GM06990 (cell line): ENCODE measurements around the gene NMNAT2.

Experiments used
- DNase-seq: peaks from one replicate; pipeline ENCODE4 v3.0.0-alpha.2; 2011; ENCODE audit not compliant: insufficient read length; ENCODE audit errors: extremely low read depth
- H3K27me3 ChIP-seq: replicated peaks from 2 replicates; pipeline ENCODE4 v1.6.0; 2011; ENCODE audit warnings: low read length; ENCODE audit not compliant: control insufficient read depth, insufficient read depth
- H3K36me3 ChIP-seq: 2 replicates; pipeline ENCODE4 v1.5.1; 2011; ENCODE audit warnings: low read length; ENCODE audit not compliant: control insufficient read depth, insufficient read depth
- H3K4me3 ChIP-seq: replicated peaks from 2 replicates; pipeline ENCODE4 v1.5.1; 2011; ENCODE audit warnings: low read depth, mild to moderate bottlenecking, control low read depth, low read length
- TF ChIP-seq, protein P1 (sequence below): IDR thresholded peaks from 2 replicates; pipeline ENCODE4 v1.5.1; 2011; ENCODE audit warnings: low read length, control low read depth, mild to moderate bottlenecking, inconsistent platforms; ENCODE audit not compliant: insufficient read depth, poor library complexity, severe bottlenecking

NMNAT2 gene

DNA sequence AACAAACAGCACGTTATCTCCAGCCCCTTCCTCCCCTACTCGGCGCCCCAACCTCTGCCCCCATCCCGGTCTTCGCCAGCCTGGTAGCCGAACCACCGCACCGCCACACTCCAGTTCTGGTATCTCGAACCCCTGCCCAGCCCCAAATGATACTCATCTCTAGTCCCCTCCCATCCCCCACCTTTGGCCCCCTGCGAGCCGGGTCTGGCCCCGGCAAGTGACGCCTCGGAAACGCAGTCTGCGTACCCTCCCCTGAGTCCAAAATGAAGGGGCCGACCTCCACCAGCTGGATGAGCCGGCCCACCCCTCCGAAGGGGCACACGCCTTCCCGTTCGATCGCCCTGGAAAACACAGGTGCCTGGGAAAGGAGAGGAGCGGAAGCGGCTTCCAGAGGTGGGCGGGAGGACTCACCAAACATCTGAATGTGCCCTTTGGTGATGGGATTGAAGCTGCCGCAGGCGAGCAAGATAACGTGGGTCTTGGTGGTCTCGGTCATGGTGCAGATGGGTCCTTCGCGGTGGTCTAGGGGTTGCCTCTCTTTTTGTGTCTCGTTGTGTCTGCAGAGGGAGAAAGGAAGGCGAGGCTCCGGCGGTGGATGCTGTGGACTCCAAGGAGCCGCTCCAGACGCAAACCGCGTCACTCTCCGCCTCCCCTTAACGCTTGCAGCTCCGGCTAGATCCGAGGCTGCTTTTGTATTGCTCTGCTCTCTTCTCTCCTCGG is at the start of gene NMNAT2:
Gene NMNAT2 (minus strand): TSS at position 609 of the 720 bp plus-strand sequence. CDS start 113 bp downstream, at position 496.
- TF ChIP-seq, protein P1, sequence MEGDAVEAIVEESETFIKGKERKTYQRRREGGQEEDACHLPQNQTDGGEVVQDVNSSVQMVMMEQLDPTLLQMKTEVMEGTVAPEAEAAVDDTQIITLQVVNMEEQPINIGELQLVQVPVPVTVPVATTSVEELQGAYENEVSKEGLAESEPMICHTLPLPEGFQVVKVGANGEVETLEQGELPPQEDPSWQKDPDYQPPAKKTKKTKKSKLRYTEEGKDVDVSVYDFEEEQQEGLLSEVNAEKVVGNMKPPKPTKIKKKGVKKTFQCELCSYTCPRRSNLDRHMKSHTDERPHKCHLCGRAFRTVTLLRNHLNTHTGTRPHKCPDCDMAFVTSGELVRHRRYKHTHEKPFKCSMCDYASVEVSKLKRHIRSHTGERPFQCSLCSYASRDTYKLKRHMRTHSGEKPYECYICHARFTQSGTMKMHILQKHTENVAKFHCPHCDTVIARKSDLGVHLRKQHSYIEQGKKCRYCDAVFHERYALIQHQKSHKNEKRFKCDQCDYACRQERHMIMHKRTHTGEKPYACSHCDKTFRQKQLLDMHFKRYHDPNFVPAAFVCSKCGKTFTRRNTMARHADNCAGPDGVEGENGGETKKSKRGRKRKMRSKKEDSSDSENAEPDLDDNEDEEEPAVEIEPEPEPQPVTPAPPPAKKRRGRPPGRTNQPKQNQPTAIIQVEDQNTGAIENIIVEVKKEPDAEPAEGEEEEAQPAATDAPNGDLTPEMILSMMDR: no peak
- Histone ChIP-seq H3K4me3 (no peak within 1 kb of the TSS), H3K36me3 (no peaks in the 10 kb centered on the region), H3K27me3 (no peaks in the 10 kb centered on the region; the same call in 1 of the 2 replicates)
- DNase-seq: no peak

DNA sequence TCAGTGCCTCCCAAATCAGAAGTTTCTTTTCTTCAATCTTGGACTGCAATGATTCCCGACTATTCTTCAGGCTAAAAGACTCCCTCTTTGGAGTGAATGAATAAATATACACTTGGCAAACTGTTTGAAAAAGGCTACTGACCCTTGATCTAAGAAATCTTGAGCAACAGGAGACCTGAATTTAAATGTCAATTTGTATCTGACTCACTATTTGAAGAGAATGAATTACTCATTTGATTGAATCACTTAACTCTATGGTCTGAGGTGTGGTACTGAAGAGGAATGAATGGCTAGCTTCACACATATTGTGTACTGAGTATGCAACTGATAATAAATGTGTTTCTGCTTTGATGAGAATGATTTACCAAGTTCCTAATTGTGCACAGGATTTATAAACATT is 49.5 kb upstream of the NMNAT2 start:
- Histone ChIP-seq H3K4me3 (no peak overlapping the region), H3K27me3 (no peaks in the 10 kb centered on the region), H3K36me3 (no peaks in the 10 kb centered on the region)
- TF ChIP-seq, protein P1: no peak
- no peak for DNase-seq

DNA sequence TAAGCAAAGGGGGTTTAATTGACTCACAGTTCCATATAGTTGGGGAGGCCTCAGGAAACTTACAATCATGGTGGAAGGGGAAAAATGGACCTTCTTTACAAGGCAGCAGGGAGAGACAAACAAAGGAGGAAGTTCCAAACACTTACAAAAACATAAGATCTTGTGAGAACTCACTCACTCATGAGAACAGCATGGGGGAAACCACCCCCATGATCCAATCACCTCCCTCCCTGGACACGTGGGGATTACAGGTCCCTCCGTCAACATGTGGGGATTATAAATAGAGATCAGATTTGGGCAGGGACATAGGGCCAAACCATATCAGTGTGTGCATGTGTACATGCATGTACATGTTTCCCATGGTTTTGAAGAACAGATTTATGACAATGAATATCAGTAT is 48.6 kb upstream of the NMNAT2 start:
- H3K4me3 ChIP-seq: no peak overlapping the region
- no peaks in the 10 kb centered on the region for H3K36me3 ChIP-seq

DNA sequence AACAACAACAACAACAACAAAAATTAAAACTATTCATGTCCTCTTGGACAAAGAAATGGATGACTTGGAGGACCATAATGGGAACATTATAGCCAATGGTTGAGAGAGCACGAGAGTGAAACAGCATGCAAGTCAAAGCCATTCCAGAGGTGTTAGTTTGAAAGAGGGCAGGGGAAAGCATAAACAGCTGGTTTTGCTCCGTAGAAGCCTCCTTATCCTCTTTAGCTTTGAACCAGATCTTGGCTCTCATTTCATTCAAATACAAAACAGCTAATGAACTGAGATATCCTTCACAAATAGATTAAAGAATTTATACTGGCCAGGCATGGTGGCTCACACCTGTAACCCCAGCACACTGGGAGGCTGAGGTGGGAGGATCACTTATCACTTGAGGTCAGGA is 45.4 kb upstream of the NMNAT2 start:
- Histone ChIP-seq H3K4me3 (no peak overlapping the region), H3K27me3 (no peaks in the 10 kb centered on the region), H3K36me3 (no peaks in the 10 kb centered on the region)
- TF ChIP-seq, protein P1: no peak
- DNase-seq: no peak

More for the DNA sequence above, 48.6 kb upstream of the NMNAT2 start:
- H3K27me3 ChIP-seq: no peaks in the 10 kb centered on the region
- no peak for DNase-seq
- TF ChIP-seq, protein P1: no peak

DNA sequence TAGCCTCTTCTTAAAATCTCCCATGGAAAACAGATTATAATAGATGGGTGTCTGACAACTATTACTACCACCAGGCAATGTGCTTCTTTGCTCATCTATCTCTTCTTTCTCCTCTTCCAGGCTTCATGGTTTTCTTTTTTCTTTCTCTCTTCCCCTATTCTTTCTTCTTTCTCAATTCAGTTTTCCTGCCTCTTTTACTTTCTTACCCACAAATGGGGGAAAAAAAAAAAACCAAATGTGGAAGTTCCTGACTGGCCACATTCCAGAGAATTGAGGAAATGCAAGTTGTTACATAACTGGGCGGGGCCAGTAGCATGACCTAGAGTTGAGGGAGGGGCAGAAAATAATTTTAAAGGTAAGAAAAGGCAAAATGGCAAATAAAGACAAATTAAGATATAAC is 43.2 kb upstream of the NMNAT2 start:
- DNase-seq: no peak
- Histone ChIP-seq H3K4me3 (no peak overlapping the region), H3K27me3 (no peaks in the 10 kb centered on the region), H3K36me3 (no peaks in the 10 kb centered on the region)
- TF ChIP-seq, protein P1: no peak
